ENCODE results near the gene FAM167B. TPM values are rescaled to one million over a fixed set of nuclear protein-coding genes. Genes with fewer than 3 reads are reported as not detected.
"Not testable (repeated sequence)": the region's sequence is repeated elsewhere in the genome, so short reads cannot be mapped to it uniquely, and the experiment has no call there.

FAM167B gene
- polyA plus RNA-seq, 4 donors = 8.6 to 12.5 (median 10.0) TPM

DNA sequence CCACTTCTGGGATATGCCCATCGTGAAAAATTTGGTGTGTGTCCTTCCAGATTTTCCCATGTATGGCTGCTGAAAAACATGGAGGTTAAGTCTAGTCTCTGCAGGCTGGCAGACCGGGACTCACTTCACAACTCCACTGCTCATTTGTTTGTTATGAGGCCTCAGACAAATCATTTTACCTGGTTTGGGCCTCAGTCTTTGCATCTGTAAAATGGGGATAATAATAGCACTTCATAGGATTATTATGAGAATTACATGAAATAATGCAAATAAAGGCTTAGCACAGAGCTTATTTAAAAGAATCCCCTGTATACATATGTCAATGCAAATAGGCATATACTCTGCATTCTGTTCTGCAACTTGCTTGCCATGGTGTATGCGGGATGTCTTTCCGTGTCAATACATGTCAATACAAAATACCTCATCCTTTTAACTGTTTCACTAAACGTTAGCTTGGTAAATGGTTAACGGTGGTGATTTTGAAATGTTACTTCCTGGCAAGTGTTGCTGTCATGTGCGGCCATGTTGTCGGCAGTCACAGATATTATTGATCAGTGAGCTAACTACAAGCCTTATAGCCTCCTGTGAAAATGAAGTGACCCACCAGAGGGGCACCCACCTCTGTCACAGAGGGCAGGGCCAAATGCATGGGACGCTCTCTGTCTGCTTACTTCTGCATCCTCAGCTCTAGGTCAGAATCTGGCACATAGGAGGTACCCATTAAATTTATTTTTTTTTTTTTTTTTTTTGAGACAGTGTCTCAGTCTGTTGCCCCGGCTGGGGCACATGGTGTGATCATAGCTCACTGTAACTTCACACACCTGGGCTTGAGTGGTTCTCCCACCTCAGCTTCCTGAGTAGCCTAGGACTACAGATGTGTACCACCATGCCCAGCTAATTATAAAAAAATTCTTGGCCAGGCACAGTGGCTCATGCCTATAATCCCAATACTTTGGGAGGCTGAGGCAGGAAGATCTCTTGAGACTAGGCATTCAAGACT lies 8.3 kb downstream of the FAM167B start:
- DNase-seq (ENCODE audit: low read depth in 4 of 4, low spot score in 2 of 4) = no peak

DNA sequence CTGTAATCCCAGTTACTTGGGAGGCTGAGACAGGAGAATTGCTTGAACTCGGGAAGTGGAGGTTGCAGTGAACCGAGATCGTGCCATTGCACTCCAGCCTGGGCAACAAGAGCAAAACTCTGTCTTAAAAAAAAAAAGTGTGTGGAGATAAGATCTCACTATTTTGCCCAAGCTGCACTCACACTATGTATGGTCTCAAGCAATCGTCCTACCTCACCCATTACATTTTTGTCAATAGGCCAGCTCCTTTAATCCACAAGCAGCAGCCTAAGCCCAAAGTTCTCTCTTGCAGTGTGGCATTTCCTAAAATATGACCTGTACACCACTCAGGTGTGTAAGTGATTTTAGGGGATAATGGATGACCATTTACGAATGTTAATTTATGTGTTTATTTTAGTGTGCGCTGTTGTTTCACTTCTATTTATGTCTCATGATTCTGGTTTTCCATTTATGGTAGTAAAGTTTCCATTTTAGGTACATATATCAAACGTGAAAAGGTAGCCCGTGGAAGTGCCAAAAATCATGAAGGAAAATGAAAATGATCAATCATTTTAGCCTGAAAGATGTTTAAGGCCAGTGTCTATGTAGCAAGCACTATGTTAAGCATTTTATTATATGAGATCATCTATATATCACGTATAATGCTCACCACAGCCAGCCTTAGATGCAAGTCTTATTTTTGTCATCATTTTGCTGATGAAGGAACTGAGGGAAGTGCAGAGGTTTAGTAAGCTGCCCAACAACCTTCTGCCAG lies 9.6 kb downstream of the FAM167B start:
- no peak for DNase-seq (ENCODE audit: low read depth in 4 of 4, low spot score in 2 of 4)

GRCh38 chr1:32257227-32257508 lies 10.1 kb downstream of the FAM167B start:
- no peak for DNase-seq (ENCODE audit: low read depth in 4 of 4, low spot score in 2 of 4)

GRCh38 chr1:32263236-32263593 lies 16.2 kb downstream of the FAM167B start:
- DNase-seq (ENCODE audit: low read depth in 4 of 4, low spot score in 2 of 4) = not testable (repeated sequence)

DNA sequence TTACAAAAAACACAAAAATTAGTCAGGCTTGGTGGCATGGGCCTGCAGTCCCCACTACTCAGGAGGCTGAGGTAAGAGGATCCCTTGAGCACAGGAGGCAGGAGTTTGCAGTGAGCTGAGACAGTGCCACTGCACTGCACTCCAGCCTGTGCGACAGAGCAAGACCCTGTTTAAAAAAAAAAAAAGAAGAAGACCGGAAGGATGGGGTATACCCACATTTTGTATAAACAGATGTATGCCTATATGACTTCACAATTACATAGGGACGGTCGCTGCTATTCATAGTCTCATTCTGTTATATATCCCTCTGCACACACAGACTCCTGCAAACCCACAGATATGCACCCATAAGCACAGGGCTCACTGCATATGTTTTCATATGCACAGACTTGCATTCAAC lies 16.7 kb downstream of the FAM167B start:
- DNase-seq (ENCODE audit: low read depth in 4 of 4, low spot score in 2 of 4) = no peak

- DNase-seq (ENCODE audit: low read depth in 4 of 4, low spot score in 2 of 4) = no peak
These were observed 18.8 kb downstream of the FAM167B start for GRCh38 chr1:32265846-32266245.

DNA sequence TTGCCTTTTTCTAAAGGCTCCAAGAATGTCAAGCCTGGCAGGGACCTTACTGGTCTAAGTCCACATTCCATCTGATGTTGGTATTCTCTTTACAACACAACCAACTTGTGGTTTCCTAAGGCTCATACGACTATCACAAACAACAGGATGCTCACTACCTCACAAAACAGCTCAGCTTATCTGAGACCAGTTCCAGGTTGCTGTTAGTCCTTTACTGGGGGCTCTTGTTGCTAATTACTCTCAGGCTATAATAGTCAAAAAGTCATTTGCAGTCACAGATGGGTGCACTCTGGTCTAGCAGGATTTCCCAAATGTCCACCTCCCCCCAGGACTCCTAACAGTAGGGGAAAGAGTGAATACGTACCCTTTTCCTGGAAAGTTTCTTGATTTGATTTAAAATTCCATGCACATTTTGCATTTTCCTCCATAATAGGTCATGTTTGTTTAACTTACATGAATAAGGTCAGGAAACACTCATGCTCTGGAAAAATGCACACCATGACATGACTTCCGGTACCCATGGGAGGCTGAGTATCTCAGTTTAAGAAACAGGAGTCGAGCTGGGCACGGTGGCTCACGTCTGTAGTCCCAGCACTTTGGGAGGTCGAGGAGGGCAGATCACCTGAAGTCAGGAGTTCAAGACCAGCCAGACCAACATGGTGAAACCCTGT lies 20.0 kb downstream of the FAM167B start:
- no peak for DNase-seq (ENCODE audit: low read depth in 4 of 4, low spot score in 2 of 4)

DNA sequence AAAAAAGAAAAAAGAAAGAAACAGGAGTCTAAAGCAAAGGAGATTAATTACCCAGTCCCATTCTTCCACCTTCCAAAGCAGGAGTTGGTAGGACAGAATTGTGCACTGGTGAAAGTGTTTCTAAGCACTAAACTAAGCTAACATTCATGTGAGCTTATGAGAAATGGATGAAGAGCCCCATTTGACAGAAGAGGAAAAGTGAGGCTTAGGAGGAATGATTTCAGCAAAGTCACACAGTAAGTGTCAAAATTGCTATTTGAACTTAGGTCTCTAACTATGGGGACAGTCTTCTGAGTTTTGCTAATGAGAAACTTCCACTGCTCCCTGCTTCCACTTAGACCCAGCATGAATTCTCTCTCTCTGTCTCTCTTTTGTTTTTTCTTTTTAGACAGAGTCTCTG lies 22.7 kb downstream of the FAM167B start:
- no peak for DNase-seq (ENCODE audit: low read depth in 4 of 4, low spot score in 2 of 4)

DNA sequence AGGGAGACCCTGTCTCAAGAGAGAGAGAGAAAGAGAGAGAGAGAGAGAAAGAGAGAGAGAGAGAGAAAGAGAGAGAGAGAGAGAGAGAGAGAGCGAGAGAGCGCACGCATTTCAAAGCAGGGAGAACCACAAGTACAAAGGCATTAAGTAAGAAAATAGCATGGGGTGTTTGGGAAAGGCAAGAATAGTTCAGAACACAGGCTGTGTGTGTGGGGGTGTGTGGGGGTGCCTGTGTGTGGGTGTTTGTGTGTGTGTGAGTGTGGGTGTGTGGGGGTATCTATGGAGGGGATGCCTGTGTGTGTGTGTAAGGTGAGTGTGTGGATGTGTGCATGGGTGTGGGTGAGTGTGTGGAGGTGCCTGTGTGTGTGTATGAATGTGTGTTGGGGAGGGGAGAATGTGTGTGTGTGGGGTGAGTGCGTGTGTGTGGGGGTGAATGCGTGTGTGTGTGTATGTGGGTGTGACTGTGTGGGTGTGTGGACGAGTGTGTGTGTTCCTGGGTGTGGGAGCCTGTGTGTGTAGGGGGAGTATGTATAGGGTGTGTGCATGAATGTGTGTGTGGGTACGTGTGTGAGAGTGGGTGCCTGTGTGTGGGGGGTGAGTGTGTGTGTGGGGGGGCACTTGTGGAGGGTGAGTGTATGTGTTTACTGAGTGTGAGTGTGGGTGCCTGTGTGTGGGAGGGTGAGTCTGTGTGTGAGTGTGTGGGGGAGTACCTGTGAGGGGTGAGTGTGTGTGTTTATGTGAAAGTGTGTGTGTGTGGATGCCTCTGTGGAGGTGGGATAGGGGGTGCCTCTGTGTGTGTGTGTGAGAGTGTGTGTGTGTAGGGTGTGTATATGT lies 25.8 kb downstream of the FAM167B start:
- DNase-seq (ENCODE audit: low read depth in 4 of 4, low spot score in 2 of 4) = no peak

DNA sequence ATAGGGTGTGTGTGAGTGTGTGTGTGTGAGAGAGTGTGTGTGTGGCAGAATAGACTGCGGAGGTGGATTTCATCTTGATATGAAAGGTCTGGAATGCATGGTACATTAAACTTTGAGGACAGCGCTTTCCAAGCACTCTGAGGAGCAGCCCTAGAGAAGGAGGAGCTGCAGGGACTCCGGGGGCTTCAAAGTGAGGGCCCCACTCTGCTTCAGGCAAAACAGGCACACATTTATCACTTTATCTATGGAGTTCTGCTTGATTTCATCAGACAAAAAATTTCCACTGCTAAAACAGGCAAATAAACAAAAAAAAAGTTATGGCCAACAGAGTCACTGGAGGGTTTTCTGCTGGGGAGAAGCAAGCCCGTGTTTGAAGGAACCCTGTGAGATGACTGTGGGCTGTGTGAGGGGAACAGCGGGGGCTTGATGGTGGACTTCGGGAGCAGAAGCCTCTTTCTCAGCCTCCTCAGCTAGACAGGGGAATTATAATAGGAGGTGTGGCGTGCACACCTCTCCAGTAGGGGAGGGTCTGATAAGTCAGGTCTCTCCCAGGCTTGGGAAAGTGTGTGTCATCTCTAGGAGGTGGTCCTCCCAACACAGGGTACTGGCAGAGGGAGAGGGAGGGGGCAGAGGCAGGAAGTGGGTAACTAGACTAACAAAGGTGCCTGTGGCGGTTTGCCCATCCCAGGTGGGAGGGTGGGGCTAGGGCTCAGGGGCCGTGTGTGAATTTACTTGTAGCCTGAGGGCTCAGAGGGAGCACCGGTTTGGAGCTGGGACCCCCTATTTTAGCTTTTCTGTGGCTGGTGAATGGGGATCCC lies 26.6 kb downstream of the FAM167B start:
- DNase-seq (ENCODE audit: low read depth in 4 of 4, low spot score in 2 of 4) = no peak

- DNase-seq (ENCODE audit: low read depth in 4 of 4, low spot score in 2 of 4) = no peak
These were observed 27.8 kb downstream of the FAM167B start for GRCh38 chr1:32274646-32275340.

- DNase-seq (ENCODE audit: low read depth in 4 of 4, low spot score in 2 of 4) = no peak
These were observed 28.4 kb downstream of the FAM167B start for GRCh38 chr1:32275424-32275823.

- DNase-seq (ENCODE audit: low read depth in 4 of 4, low spot score in 2 of 4) = no peak
These were observed 29.2 kb downstream of the FAM167B start for GRCh38 chr1:32276032-32276782.

- DNase-seq (ENCODE audit: low read depth in 4 of 4, low spot score in 2 of 4) = not testable (repeated sequence)
These were observed 37.8 kb downstream of the FAM167B start for GRCh38 chr1:32284777-32285176.

GRCh38 chr1:32285658-32286057 lies 38.6 kb downstream of the FAM167B start:
- no peak for DNase-seq (ENCODE audit: low read depth in 4 of 4, low spot score in 2 of 4)

- DNase-seq (ENCODE audit: low read depth in 4 of 4, low spot score in 2 of 4) = no peak
These were observed 39.7 kb downstream of the FAM167B start for GRCh38 chr1:32286763-32287162.

- DNase-seq (ENCODE audit: low read depth in 4 of 4, low spot score in 2 of 4) = no peak
These were observed 42.2 kb downstream of the FAM167B start for GRCh38 chr1:32289256-32289655.

GRCh38 chr1:32291145-32291707 lies 44.2 kb downstream of the FAM167B start:
- DNase-seq (ENCODE audit: low read depth in 4 of 4, low spot score in 2 of 4) = no peak

All from left renal cortex interstitium (tissue), 4 donors.